HEK293 (cell line): ENCODE measurements around the gene MYOM3.
A peak's percentile ranks its signal among the peaks of the same experiment; 100 is the strongest.

Source experiments
- CTCF ChIA-PET: fragments of 350-600 bp; formaldehyde crosslinking; extraction: SDS; loops from one replicate; lab custom pipeline; 2021; ENCODE audit warnings: antibody characterized with exemption; lab: Yijun Ruan, JAX
- POLR2A ChIA-PET: fragments of 300-600 bp; formaldehyde crosslinking; extraction: SDS; loops from one replicate; lab custom pipeline; 2020; ENCODE audit warnings: antibody characterized with exemption, inconsistent platforms; lab: Yijun Ruan, JAX
- H3K27ac ChIP-seq: fragments of 200-500 bp; sonication (Bioruptor generic); 2 replicates; pipeline ENCODE4 v1.5.1; 2014; ENCODE audit warnings: low read depth, low read length, control low read depth, inconsistent platforms; ENCODE audit errors: extremely low read depth
- H3K36me3 ChIP-seq, 2 experiments: fragments of 200-500 bp in 1 of 2; sonication (Bioruptor generic) in 1 of 2; 1 replicate in 1 of 2; 2 replicates in 1 of 2; pipeline ENCODE4 v1.5.1; 2014 to 2017; ENCODE audit warnings: inconsistent platforms in 2 of 2, low read length in 2 of 2; ENCODE audit not compliant: control insufficient read depth in 2 of 2, insufficient read depth in 1 of 2
- H3K4me1 ChIP-seq: fragments of 200-500 bp; sonication (Bioruptor generic); 2 replicates; pipeline ENCODE4 v1.5.1; 2014; ENCODE audit warnings: mild to moderate bottlenecking, low read length, inconsistent platforms; ENCODE audit not compliant: control insufficient read depth, insufficient read depth
- H3K4me3 ChIP-seq: 2 replicates; pipeline ENCODE4 v1.5.1; 2011; ENCODE audit warnings: low read depth, mild to moderate bottlenecking, control low read depth, low read length, moderate library complexity
- H3K9me3 ChIP-seq: fragments of 200-500 bp; sonication (Bioruptor generic); 2 replicates; pipeline ENCODE4 v1.5.1; 2014; ENCODE audit warnings: low read depth, low read length, inconsistent platforms; ENCODE audit not compliant: control insufficient read depth, insufficient read depth
- HOXC10 ChIP-seq: sonication (generic); formaldehyde crosslinking; IDR thresholded peaks from 2 replicates; pipeline ENCODE4 v1.8.1; 2023; ENCODE audit warnings: mild to moderate bottlenecking, missing genetic modification reagents
- MEIS1 ChIP-seq: sonication (generic); formaldehyde crosslinking; IDR thresholded peaks from 2 replicates; pipeline ENCODE4 v1.8.1; 2022; ENCODE audit warnings: missing genetic modification reagents, mild to moderate bottlenecking, borderline replicate concordance
- REST ChIP-seq: fragments of 450-650 bp; formaldehyde crosslinking; IDR thresholded peaks from 2 replicates; pipeline ENCODE4 v1.5.1; 2016; ENCODE audit warnings: missing biosample characterization, missing genetic modification characterization
- SALL2 ChIP-seq: fragments of 450-650 bp; formaldehyde crosslinking; IDR thresholded peaks from 2 replicates; pipeline ENCODE4 v1.5.0; 2017; ENCODE audit warnings: missing biosample characterization, mild to moderate bottlenecking, missing genetic modification characterization, borderline replicate concordance
- SCRT2 ChIP-seq: fragments of 450-650 bp; formaldehyde crosslinking; IDR thresholded peaks from 2 replicates; pipeline ENCODE4 v1.5.1; 2016; ENCODE audit warnings: missing biosample characterization, missing genetic modification characterization
- ZBTB11 ChIP-seq: fragments of 450-650 bp; formaldehyde crosslinking; conservative IDR thresholded peaks from 2 replicates; pipeline ENCODE4 v1.5.1; 2016; ENCODE audit warnings: low read depth, missing biosample characterization, missing genetic modification characterization
- ZBTB17 ChIP-seq: fragments of 450-650 bp; formaldehyde crosslinking; IDR thresholded peaks from 2 replicates; pipeline ENCODE4 v1.5.1; 2016; ENCODE audit warnings: missing biosample characterization, missing genetic modification characterization
- ZEB2 ChIP-seq: fragments of 450-650 bp; formaldehyde crosslinking; IDR thresholded peaks from 2 replicates; pipeline ENCODE4 v1.5.1; 2016; ENCODE audit warnings: missing biosample characterization, missing genetic modification characterization
- ZFP37 ChIP-seq: fragments of 450-650 bp; formaldehyde crosslinking; IDR thresholded peaks from 2 replicates; pipeline ENCODE4 v1.5.1; 2016; ENCODE audit warnings: missing biosample characterization, missing genetic modification characterization
- ZFP41 ChIP-seq: fragments of 450-650 bp; formaldehyde crosslinking; IDR thresholded peaks from 2 replicates; pipeline ENCODE4 v1.5.1; 2016; ENCODE audit warnings: missing biosample characterization, missing genetic modification characterization, borderline replicate concordance
- ZNF121 ChIP-seq: fragments of 450-650 bp; formaldehyde crosslinking; IDR thresholded peaks from 2 replicates; pipeline ENCODE4 v1.5.1; 2016; ENCODE audit warnings: missing biosample characterization, missing genetic modification characterization
- ZNF132 ChIP-seq: fragments of 450-650 bp; formaldehyde crosslinking; IDR thresholded peaks from 2 replicates; pipeline ENCODE4 v1.5.1; 2017; ENCODE audit warnings: missing biosample characterization, missing genetic modification characterization, borderline replicate concordance
- ZNF223 ChIP-seq: fragments of 450-650 bp; formaldehyde crosslinking; IDR thresholded peaks from 2 replicates; pipeline ENCODE4 v1.5.1; 2016; ENCODE audit warnings: missing biosample characterization, missing genetic modification characterization
- ZNF26 ChIP-seq: fragments of 450-650 bp; formaldehyde crosslinking; IDR thresholded peaks from 2 replicates; pipeline ENCODE4 v1.5.1; 2016; ENCODE audit warnings: missing biosample characterization, missing genetic modification characterization
- ZNF354C ChIP-seq: fragments of 450-650 bp; formaldehyde crosslinking; IDR thresholded peaks from 2 replicates; pipeline ENCODE4 v1.5.1; 2016; ENCODE audit warnings: missing biosample characterization, missing genetic modification characterization, low read depth, borderline replicate concordance
- ZNF561 ChIP-seq: fragments of 450-650 bp; IDR thresholded peaks from 2 replicates; pipeline ENCODE4 v1.5.1; 2018; ENCODE audit warnings: missing biosample characterization, missing genetic modification characterization, borderline replicate concordance
- ZNF600 ChIP-seq: fragments of 450-650 bp; formaldehyde crosslinking; IDR thresholded peaks from 2 replicates; pipeline ENCODE4 v1.5.1; 2016; ENCODE audit warnings: missing biosample characterization, missing genetic modification characterization
- ZNF747 ChIP-seq: fragments of 450-650 bp; formaldehyde crosslinking; IDR thresholded peaks from 2 replicates; pipeline ENCODE4 v1.5.1; 2016; ENCODE audit warnings: missing biosample characterization, missing genetic modification characterization
- ZNF76 ChIP-seq: fragments of 450-650 bp; formaldehyde crosslinking; IDR thresholded peaks from 2 replicates; pipeline ENCODE4; 2016; ENCODE audit warnings: low read depth, missing biosample characterization, missing genetic modification characterization, borderline replicate concordance
- ZXDB ChIP-seq: fragments of 450-650 bp; formaldehyde crosslinking; IDR thresholded peaks from 2 replicates; pipeline ENCODE4 v1.5.1; 2016; ENCODE audit warnings: missing biosample characterization, missing genetic modification characterization
- TF ChIP-seq, protein P1 (sequence below): fragments of 450-650 bp; formaldehyde crosslinking; IDR thresholded peaks from 2 replicates; pipeline ENCODE4 v1.5.1; 2017; ENCODE audit warnings: missing biosample characterization, missing genetic modification characterization

Gene MYOM3

DNA sequence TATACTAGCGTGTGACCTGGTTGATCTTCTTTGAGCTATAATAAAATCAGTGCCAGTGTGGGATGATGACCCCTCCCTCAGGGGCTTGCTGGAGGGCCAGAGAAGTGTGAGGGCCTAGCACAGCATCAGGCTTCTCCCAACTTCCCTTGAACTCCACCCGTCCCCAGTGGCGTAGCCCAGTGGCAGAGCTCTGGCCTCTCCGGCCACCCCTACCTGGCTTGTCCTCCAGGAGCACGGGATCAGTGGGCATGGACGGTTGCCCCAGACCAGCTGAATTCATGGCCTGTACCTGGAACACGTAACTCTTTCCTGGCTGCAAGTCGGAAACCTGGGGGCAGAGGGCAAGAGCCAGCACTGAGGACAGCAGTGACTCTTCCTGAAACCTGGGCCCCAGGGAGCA, 36.0 kb downstream of the MYOM3 start (continued):
- no peak for TF ChIP-seq REST (tag by site-specific recombination)

DNA sequence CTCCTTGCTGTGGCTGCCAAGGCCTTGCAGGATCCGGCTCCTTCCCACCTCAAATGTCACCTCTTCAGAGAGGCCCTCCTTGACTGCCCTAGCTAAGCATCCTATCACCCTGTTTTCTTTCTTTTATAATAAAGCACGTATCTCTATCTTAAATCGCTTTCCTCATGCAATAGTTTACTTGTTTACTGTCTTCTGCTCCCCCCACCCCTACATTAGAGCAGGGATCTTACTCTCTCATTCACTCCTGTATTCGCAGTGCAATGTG, 36.4 kb downstream of the MYOM3 start:
- Histone ChIP-seq H3K27ac (no peak overlapping the region), H3K4me1 (no peaks in the 10 kb centered on the region), H3K9me3 (no peaks in the 10 kb centered on the region), H3K36me3 (no peaks in the 10 kb centered on the region), H3K4me3 (no peak overlapping the region)
- POLR2A ChIA-PET, result no interaction called here
- CTCF ChIA-PET, result interaction anchor here (0.7 kb wide), 1 partner anchor 296 kb away, joined by 4 read pairs; no protein-coding TSS in a partner anchor
- no peak for TF ChIP-seq ZXDB (tag by site-specific recombination)
- 0 out of 2 replicates have a peak, but pooled peaks have one; percentile 36 for TF ChIP-seq ZNF600 (tag by site-specific recombination)
- TF ChIP-seq ZNF76 (tag by site-specific recombination), result no peak

GRCh38 chr1:24074817-24075589, 36.9 kb downstream of the MYOM3 start:
- ChIA-PET POLR2A (no interaction called here), CTCF (interaction anchor here (0.7 to 1.3 kb wide), 5 partner anchors 75 to 297 kb away, joined by 3 to 7 read pairs (median 4); no protein-coding TSS in a partner anchor)
- Histone ChIP-seq H3K36me3 (no peaks in the 10 kb centered on the region), H3K4me3 (no peak overlapping the region), H3K9me3 (no peaks in the 10 kb centered on the region), H3K4me1 (no peaks in the 10 kb centered on the region), H3K27ac (no peak overlapping the region)
- TF ChIP-seq ZEB2 (tag by site-specific recombination), result no peak
- no peak for TF ChIP-seq ZBTB11 (tag by site-specific recombination)
- no peak for TF ChIP-seq MEIS1 (CRISPR knock-in tag)
- TF ChIP-seq ZNF121, result peak; percentile 97
- no peak for TF ChIP-seq ZNF223 (tag by site-specific recombination)
- TF ChIP-seq ZNF561 (tag by site-specific recombination), result no peak
- no peak for TF ChIP-seq ZFP41
- no peak for TF ChIP-seq ZNF132
- TF ChIP-seq SALL2, result no peak
- no peak for TF ChIP-seq ZBTB17 (tag by site-specific recombination)
- no peak for TF ChIP-seq ZNF354C (tag by site-specific recombination)
- TF ChIP-seq HOXC10 (CRISPR knock-in tag), result no peak
- TF ChIP-seq, protein P1, sequence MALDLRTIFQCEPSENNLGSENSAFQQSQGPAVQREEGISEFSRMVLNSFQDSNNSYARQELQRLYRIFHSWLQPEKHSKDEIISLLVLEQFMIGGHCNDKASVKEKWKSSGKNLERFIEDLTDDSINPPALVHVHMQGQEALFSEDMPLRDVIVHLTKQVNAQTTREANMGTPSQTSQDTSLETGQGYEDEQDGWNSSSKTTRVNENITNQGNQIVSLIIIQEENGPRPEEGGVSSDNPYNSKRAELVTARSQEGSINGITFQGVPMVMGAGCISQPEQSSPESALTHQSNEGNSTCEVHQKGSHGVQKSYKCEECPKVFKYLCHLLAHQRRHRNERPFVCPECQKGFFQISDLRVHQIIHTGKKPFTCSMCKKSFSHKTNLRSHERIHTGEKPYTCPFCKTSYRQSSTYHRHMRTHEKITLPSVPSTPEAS, result no peak
- no peak for TF ChIP-seq ZNF747 (tag by site-specific recombination)
- TF ChIP-seq ZFP37 (tag by site-specific recombination), result no peak
- TF ChIP-seq SCRT2 (tag by site-specific recombination), result peak; percentile 90
- TF ChIP-seq ZNF26 (tag by site-specific recombination), result no peak
